GM21526 (cell line): ENCODE measurements around the gene PRR7.

ENCODE experiments used
- ATAC-seq: cut with Tn5 transposase; IDR thresholded peaks from one replicate; pipeline ENCODE4 v1.9.1; 2021; ENCODE audit warnings: moderate library complexity; ENCODE audit not compliant: unreplicated experiment, low FRiP score

Gene PRR7

DNA sequence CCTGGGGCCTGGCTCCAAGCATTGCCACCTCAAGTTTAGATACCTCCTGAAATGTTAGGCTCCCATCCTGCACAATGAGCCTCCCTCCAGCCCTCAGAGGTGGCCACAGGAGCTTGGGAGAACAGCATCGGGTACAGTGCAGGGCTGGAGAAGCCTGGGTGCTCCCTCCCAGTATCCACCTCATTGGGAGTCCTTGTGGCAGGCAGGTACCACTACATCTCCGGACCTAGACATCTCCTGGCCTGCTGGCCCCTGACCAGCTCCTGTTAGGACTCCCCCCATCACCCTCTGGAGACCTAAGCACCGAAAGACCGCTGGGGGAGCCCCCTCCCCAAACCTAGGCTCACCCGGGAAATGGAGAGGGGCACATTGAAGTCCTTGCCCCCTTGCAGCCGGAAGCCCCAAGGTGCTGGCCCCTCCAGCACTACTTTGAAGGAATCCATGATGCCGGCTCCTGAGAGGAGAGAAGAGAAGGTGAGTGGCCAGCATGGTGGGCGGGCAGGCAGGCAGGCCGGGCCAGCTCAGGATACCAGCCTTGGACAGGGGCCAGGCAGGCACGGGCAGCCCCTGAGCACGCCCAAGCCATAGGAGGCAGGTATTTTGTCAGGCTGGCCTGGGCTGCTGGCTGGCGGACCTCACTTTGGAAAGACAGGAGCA lies 49.6 kb downstream of the PRR7 start:
- no peak for ATAC-seq

DNA sequence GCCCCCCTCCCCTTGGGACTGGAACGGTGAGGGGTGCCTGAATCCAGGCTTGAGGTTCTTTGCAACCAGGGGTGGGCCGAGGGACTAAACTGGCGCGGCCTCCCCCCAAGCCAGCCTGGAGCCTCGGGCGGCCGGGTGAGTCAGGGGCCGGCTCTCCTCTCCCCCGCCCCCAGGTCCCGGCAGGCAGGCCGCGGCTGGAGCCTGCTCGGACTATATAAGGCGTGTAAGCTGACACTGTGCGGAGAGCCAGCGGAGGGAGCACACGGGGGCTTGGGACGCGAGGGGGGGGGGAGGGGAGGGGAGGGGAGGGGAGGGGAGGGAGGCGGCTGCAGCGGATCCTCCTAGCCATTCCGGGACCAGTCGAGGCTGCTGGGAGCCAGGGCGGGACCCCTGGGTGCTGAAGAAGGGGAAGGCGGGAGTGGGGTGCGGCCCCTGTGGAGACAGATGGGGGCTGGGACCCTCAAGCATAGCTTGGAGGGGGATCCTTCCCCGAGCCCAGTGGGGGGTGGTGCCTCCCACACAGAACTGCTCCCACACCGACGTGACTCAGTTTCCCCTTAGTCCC lies 50.2 kb downstream of the PRR7 start:
- ATAC-seq: no peak

DNA sequence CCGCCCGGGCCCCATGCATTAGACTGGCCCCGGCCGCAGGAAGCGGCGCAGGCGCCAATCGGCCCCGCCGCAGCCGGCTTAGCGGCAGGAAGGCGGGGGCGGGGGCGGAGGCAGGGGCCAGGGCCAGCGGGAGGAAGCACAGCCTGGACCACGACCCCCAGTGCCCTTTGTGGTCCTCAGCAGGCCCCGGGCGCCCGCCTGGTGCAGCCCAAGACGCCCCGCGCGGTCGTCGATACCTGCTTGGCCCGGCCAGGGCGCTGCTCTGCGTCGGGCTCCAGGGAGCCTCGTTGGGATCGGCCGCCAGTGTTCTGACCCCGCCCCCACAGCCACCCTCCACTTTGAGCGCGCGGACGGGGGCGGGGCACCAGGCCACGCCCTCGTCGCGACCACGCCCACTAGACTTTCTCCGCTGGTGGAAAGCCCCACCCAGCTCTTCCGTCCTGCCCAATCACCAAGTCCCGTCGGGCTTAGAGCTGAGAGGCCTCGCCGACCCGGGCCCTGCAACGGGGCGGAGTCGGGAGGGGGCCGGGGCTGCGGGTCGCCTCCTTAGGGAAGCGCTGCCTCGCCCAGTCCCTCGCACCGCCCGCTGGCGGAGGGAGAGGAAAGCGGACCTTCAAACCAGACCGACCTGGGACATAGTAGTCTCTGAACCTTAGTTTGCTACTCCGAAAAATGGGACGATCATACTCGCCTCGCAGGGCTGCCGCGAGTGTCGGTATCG lies 50.8 kb downstream of the PRR7 start, which contains the start of gene PDLIM7:
Gene PDLIM7 (minus strand): TSS at position 313 of the 721 bp plus-strand sequence. CDS start 1,092 bp downstream, outside the sequence.
- ATAC-seq: peak; percentile 65

DNA sequence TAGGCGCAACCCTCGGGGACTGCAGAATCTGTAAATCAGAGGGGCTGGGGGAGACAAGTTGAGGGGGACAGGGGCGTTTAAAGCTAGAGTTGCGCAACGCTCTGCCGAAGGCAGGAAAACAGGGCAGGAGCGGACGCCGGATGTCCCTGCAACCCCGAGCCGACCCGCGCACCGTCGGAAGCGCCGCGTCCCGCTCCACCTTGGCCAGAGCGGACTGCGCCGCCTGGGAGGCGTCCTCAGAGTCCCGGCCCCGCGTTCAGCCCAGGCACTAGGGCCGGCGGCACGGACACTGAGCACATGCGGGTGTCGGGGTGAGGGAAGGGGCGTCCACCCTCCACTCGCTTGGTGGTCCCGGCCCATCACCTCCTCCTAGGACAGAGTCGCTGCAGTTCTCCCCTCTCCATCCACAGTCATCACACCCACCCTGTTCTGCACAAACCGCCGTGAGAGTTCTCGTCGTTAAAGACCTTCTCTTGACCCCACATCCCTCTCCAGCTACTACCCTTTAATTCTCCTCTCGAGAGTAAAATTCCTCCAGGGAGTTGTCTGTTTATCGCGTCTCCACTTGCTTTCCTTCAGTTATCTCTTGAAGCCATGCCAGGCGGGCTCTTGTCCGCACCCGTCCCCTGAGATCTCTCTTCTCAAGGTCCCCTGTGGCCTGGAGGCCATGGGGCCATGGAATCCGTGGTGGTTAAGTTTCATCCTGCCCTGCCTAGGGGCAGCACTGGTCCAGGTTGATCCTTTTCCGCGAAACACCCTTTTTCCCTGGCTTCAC lies 51.6 kb downstream of the PRR7 start:
- no peak for ATAC-seq

DNA sequence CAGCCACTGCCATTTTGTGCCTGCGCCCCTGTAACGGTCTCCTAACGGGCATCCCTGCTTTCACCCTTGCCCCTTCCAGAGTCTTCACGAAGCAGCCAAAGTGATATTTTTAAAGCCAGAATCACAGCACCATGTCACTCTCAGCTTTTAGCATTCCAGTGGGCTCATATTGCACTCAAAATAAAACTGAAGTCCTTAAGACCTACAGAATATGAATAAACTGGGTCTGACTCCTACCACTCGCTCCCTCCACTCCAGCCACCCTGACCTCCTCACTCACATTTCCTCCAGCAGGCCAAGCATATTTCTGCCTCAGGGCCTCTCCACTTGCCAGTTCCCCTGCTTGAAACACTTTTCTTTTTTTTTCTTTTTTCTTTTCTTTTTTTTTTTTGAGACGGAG lies 53.2 kb downstream of the PRR7 start:
- ATAC-seq: no peak

DNA sequence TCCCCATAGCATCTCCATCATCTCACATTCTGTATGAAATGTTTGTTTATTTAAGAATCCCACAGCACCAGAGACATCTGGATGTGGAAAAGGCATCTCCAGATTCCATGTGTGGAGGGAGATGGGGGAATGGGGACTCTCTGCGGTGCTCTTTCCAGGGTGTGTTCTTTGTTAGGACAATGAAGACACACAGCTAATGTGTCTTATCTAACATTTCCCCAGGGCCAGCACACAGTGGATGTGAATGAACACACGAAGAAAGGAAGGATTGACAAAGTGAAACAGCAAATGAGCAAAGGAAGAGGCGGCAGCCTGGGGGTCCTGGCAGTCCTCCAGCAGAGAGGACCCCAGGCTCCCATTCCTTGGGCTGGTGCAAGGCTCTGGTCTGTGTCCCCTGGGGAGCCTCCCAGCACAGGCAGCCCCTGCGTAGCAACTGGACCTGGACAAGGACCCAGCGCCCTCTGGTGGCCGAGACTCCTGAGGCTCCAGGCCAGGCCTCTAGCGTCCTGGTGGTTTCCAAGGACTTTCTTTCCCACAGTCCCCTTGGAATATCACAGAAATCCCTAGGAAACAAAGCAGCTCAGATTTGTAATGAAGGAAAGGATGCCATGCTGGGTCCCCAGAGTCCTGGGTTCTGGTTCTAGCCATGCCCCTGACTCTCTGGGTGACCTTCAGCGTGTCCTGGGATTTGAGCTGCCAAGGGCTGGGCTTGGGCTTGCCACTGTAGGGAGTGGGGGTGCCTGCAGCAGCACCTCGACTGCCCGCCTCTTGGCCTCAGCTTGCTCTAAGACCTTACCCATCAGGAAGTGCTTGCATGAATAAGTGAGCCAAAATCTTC lies 54.3 kb downstream of the PRR7 start:
- no peak for ATAC-seq

DNA sequence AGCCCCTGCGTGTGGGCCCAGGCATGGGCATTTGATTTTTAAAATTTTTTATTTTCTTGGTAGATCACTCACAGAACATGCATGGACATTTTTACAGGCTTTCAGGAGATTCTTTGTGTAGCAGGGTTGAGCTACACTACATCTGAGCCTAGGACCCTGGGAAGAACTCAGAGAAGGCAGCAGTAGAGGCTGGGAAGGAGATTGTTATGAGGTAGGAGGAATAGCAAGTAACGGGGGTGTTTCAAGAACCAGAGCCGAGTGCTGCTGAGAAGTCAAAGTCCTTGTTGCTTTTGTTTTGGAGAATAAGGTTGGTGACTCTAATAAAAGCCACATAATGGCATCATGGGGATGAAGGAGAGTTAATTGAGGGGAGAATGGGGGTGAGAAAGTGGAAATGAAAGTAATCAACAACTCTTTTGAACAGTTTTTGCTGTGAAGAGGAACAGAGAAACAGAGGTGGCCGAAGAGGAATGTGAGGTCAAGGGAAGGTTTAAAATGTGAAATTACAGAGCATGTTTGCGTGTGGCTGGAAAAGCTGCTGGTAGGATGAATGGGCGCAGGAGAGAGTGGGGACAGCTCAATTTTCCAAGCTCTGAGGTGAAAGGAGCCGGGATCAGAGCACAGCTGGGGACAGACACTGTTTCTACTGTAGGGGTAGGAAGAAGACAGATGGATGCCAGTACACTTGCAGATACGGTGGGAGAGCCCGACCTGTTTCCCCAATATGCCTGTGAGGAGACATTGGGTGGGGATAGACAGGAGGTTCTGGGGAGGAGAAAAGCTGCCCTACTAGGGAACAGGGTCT lies 55.5 kb downstream of the PRR7 start:
- ATAC-seq: no peak

DNA sequence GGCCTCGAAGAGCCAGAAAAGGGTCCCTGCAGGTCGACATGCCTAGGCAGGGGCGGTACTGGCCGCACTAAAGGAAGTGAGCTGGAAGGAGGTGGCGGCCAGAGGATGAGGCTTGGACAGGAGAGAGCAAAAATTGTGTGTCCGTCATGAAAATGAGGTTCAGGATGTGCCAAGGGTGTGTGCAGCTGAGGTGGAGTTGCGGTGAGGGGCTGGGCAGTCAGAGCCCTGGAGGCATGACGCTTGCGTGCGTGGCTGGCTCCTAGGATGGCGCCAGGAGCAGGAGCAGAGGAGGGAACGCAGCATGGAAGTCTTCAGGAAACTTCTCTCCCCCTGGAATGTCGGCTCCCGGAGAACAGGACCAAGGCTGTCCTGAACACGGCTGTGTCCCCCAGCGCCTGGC lies 56.3 kb downstream of the PRR7 start:
- ATAC-seq: no peak

DNA sequence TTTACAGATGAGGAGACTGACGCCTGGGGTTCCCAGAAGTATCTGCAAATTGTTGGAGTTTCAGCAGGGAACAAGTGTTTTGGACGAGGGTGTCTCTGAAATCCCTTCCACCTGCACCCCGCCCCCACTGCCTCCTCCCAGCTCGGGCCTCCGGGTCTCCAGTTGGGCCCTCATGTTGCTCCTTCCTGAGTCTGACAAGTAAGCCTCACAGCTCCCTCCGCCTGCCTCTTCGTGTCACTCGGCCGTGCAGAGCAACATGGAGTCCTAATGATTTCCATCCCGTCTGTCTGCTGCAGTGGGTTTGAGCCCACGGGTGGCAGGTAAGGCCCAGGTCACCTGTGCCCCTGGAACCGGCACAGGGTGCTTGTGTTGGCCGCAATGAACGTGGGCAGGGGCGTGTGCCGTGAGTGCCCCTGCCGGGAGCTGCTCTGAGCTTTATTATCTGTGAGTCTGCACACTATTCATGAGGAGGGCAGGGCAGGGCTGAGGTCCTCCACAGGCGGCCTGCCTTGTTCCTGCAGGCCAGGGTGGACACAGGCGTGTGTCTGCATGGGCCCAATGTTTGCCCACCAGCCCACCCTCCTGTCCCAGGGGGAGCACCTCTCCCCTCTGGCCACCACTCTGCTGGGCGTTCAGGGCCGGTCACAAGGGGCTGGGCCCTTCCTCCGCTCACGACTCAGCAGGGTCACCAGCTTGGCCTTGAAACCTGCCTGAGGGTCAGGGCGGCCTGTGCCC lies 56.9 kb downstream of the PRR7 start:
- ATAC-seq: no peak

DNA sequence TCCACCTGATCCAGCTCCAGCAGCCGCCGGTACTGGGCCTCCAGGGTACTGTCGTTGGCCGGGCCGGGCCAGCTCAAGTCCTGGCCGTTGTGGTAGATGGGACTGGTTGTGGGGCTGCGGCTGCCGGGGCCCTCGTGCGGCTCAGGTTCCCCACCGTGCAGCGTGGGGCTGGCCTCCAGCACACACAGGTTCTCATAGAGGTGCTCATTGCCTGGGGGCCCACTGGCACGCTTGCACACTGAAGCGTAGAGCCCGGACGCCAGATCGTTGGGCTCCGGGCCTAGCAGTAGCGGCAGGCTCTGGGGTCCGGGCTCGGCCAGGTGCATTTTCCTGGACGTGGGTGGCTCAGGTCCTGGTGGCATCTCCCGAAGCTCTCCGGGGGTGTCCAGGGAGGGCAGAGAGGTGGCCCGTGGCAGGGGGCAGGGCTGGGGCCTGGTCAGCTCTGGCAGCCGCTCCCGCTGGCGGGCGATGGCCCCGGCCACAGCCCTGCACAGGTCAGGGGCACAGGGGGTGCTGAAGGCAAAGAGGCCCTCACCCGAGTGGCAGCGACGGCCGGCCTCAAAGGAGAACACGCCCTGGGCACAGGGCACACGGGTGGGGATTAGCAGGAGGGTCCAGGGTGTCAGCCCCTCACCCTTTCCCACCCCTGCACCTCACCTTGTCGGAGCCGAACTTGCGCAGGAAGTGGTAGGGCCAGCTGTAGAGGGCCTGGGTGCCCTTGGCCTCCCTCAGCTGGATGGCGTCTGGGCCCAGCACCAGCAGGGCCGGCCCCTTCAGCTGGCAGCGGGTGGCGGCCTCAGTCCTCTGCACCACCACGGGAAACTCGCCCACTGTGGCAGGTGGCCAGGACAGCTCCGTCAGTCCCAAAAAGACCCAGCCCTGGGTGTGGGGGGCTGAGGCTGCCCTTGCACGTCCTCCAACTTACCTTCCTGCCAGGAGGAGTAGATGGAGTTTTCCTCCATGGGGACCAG lies 57.8 kb downstream of the PRR7 start:
- ATAC-seq: no peak

DNA sequence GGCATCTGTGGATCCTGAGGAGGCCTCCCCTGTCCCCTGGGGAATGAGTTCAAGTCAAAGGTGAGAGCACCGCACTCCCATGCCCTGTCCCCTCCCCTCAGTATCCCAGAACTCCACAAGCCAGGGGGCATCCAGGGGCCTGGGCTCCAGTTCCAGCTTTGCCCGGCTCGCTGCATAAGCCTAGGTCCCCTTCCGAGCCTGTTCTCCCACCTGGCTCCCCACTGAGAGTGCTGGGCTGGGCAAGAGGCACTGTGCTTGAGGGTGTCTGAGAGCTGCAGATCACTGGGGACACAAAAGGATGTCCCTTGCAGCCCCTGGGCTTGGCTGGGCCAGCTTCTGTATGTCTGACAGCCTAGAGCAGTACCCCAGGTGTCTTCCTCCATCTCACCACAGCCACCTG lies 58.5 kb downstream of the PRR7 start:
- no peak for ATAC-seq
